DMS153 treated with DMSO at 0.1 percent for 48 hours (cell line): Measurements from ENCODE around the gene NAPA.
"Not testable (repeated sequence)": the region's sequence is repeated elsewhere in the genome, so short reads cannot be mapped to it uniquely, and the experiment has no call there.

Source experiments
- DNase-seq: peaks from one replicate; lab custom pipeline; 2025; ENCODE audit not compliant: unreplicated experiment; lab: John Stamatoyannopoulos, UW

The NAPA gene

GRCh38 chr19:47487551-47488515, 27.0 kb downstream of the NAPA start:
- DNase-seq = no peak

- no peak for DNase-seq
These were observed 28.0 kb downstream of the NAPA start for GRCh38 chr19:47486900-47487299.

- DNase-seq = not testable (repeated sequence)
These were observed 28.6 kb downstream of the NAPA start for GRCh38 chr19:47486220-47486619.

- DNase-seq = no peak
These were observed 29.7 kb downstream of the NAPA start for GRCh38 chr19:47485210-47485609.

GRCh38 chr19:47483800-47484690, 30.8 kb downstream of the NAPA start, which contains the start of gene KPTN:
Gene KPTN, minus strand, starts transcription at chr19:47484219. Its CDS starts 59 bp downstream, at chr19:47484160.
- peak; percentile 73 for DNase-seq

GRCh38 chr19:47483200-47483599, 31.7 kb downstream of the NAPA start:
- no peak for DNase-seq

- no peak for DNase-seq
These were observed 33.3 kb downstream of the NAPA start for GRCh38 chr19:47481460-47482052.

GRCh38 chr19:47480658-47481057, 34.2 kb downstream of the NAPA start:
- DNase-seq = no peak

GRCh38 chr19:47479701-47480503, 35.0 kb downstream of the NAPA start:
- DNase-seq = no peak

GRCh38 chr19:47476438-47476972, 38.4 kb downstream of the NAPA start:
- no peak for DNase-seq

GRCh38 chr19:47475465-47475864, 39.4 kb downstream of the NAPA start:
- no peak for DNase-seq

- DNase-seq = no peak
These were observed 41.5 kb downstream of the NAPA start for GRCh38 chr19:47473336-47473735.

- DNase-seq = peak; percentile 27
These were observed 43.0 kb downstream of the NAPA start, which contains the start of gene SLC8A2 for GRCh38 chr19:47471733-47472457. Gene SLC8A2, minus strand, starts transcription at chr19:47471893. Its CDS starts 5,490 bp downstream, at chr19:47466403.

- no peak for DNase-seq
These were observed 43.5 kb downstream of the NAPA start for GRCh38 chr19:47471381-47471732.

GRCh38 chr19:47470447-47471195, 44.2 kb downstream of the NAPA start:
- DNase-seq = no peak

GRCh38 chr19:47469719-47470118, 45.1 kb downstream of the NAPA start:
- no peak for DNase-seq

GRCh38 chr19:47469363-47469700, 45.5 kb downstream of the NAPA start:
- DNase-seq = no peak

GRCh38 chr19:47467914-47468313, 46.9 kb downstream of the NAPA start:
- DNase-seq = no peak

- no peak for DNase-seq
These were observed 48.9 kb downstream of the NAPA start for GRCh38 chr19:47465957-47466356.
